ENCODE data around the gene HDAC4. TPM values are rescaled to one million over a fixed set of nuclear protein-coding genes. Genes with fewer than 3 reads are reported as not detected.

The HDAC4 gene
- total and polyA plus RNA-seq, 9 of the 15 experiments (the other 6 are each of a cell fraction or from before 2014, with no cell fraction given): 0.11 to 20.2 (median 4.0) TPM

- TF ChIP-seq ARID4B (CRISPR knock-in tag; IDR thresholded peaks at IDR 0.05) (peak; percentile 71; the same call in 1 of the 2 replicates), TFAP4 (CRISPR knock-in tag; IDR thresholded peaks at IDR 0.05; ENCODE audit: borderline replicate concordance) (peak; percentile 75), ZNF395 (CRISPR knock-in tag; IDR thresholded peaks at IDR 0.05) (no peak), SUPT5H (IDR thresholded peaks at IDR 0.05) (peak; percentile 96), YY1 (IDR thresholded peaks at IDR 0.05; ENCODE audit: borderline replicate concordance in 1 of 3, control insufficient read depth in 1 of 3, extremely low read depth in 1 of 3, insufficient read depth in 3 of 3, insufficient read length in 1 of 3, insufficient replicate concordance in 2 of 3, low read depth in 1 of 3, low read length in 2 of 3) (peak; percentile 90 to 97 (median 96)), TSHZ1 (CRISPR knock-in tag; IDR thresholded peaks at IDR 0.05) (no peak), HEY1 (CRISPR knock-in tag; IDR thresholded peaks at IDR 0.05; ENCODE audit: borderline replicate concordance) (no peak), ZNF584 (CRISPR knock-in tag; IDR thresholded peaks at IDR 0.05; ENCODE audit: low read depth) (no peak), THAP12 (CRISPR knock-in tag; IDR thresholded peaks at IDR 0.05) (peak; percentile 51; the same call in 1 of the 2 replicates), THAP7 (CRISPR knock-in tag; IDR thresholded peaks at IDR 0.05) (no peak)
Measured at GRCh38 chr2:239401067-239401880, 454 bp upstream of the HDAC4 start (continued).
